BLaER1 (cell line): ENCODE measurements around the gene NSF.
"Not testable (repeated sequence)": the region's sequence is repeated elsewhere in the genome, so short reads cannot be mapped to it uniquely, and the experiment has no call there.

Experiments used
- H3K27ac ChIP-seq: shearing (Covaris generic); formaldehyde crosslinking; 2 replicates; pipeline ENCODE4 v1.8.1; 2022
- H3K27me3 ChIP-seq: shearing (Covaris generic); formaldehyde crosslinking; 2 replicates; pipeline ENCODE4 v1.8.1; 2022
- H3K36me3 ChIP-seq: shearing (Covaris generic); formaldehyde crosslinking; 2 replicates; pipeline ENCODE4 v1.8.1; 2022
- H3K4me1 ChIP-seq: shearing (Covaris generic); formaldehyde crosslinking; 2 replicates; pipeline ENCODE4 v1.8.1; 2022
- H3K4me2 ChIP-seq: shearing (Covaris generic); formaldehyde crosslinking; 2 replicates; pipeline ENCODE4 v1.8.1; 2022
- H3K4me3 ChIP-seq: shearing (Covaris generic); formaldehyde crosslinking; 2 replicates; pipeline ENCODE4 v1.8.1; 2022
- H3K9ac ChIP-seq: shearing (Covaris generic); formaldehyde crosslinking; 2 replicates; pipeline ENCODE4 v1.8.1; 2022
- H3K9me3 ChIP-seq: shearing (Covaris generic); formaldehyde crosslinking; 2 replicates; pipeline ENCODE4 v1.8.1; 2022
- H4K20me1 ChIP-seq: shearing (Covaris generic); formaldehyde crosslinking; 2 replicates; pipeline ENCODE4 v1.8.1; 2022
- Cebpa-rat ChIP-seq: shearing (Covaris generic); IDR thresholded peaks from 2 replicates; pipeline ENCODE4 v1.8.1; 2022

The NSF gene

DNA sequence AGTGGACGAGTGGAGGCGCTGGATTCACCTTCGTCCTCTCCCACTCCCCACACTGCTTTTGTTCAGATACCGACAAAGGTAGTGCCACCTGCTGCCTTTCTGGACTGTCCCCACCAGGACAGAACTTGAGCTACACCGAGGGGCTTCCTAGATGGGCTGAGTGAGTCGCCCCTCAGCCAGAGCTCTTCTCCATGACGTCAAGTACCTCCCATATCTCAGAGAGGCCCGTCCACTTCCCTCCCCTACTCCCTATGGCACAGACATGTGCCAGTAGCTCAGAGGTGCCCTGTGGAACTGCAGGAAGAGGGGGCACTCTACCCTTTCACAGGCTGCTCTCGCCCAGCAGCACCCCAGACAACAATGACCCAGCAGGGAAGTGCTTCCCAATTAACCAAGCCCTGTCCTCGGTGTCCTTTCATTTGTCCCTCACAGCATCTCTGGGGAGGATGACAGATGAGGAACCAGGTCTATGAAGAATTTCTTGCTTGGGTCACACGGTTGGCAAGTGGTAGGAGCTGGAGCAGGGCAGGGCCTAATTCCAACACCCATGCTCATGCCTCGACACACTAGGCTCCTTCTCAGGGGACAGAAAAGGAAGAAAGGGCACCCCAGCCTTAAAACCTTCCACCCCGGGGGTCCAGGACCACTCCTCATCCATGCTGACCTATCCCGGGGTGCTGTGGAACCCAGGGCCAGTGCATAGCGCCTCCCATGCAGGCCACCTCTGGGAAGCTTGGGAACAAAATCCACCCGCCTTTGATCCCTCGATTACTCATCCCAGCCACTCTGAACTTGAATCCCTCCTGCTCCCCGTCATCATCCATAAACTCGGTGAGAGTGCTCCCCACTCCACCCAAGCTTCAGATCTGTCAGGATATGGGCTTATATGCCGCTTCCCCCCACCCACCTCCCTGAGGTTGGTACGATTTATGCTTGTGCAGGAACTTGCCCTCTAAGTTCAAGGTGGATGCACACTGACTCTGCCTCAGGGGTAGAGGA is 176.3 kb downstream of the NSF start:
- no peak overlapping the region for H3K27ac ChIP-seq
- no peak overlapping the region for H3K4me3 ChIP-seq
- H4K20me1 ChIP-seq = no peaks in the 10 kb centered on the region
- peaks cover 12% of the 10 kb centered on the region for H3K4me1 ChIP-seq
- H3K9ac ChIP-seq = no peak overlapping the region
- no peaks in the 10 kb centered on the region for H3K9me3 ChIP-seq
- peaks cover 20% of the 10 kb centered on the region for H3K27me3 ChIP-seq
- no peak for TF ChIP-seq Cebpa-rat
- H3K36me3 ChIP-seq = peaks cover 7% of the 10 kb centered on the region; the same call in 1 of the 2 replicates
- no peak overlapping the region for H3K4me2 ChIP-seq

DNA sequence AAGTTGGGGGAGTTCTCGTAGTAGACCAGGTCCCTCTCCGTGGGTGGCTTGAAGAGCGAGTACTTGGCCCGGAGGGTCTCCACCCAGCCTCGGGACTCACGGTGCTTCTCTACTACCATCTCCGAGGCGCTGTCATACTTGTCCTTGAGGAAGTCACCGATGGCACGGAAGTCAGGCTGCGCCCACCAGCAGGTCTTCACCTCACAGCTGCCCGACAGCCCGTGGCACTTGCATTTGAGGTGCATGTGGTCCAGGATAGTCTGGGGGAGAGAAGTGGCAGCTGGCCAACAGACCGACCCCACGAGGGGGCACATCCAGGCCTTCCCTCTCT is 178.0 kb downstream of the NSF start:
- no peak for TF ChIP-seq Cebpa-rat

DNA sequence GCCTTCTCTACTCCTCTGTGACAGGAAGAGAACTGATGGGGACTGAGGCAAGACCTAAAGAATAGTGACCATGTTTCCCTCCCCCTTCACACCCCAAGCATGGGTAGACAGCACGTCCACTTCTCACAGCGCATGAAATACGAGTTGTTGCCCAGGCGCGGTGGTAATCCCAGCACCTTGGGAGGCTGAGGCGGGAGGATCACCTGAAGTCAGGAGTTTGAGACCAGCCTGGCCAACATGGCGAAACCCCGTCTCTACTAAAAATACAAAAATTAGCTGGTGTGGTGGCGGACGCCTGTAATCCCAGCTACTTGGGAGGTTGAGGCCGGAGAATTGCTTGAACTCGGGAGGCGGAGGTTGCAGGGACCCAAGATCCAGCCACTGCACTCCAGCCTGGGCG is 178.4 kb downstream of the NSF start:
- Histone ChIP-seq H3K27me3 (peaks cover 29% of the 10 kb centered on the region), H3K4me1 (peaks cover 30% of the 10 kb centered on the region)
- not testable (repeated sequence) for H3K9ac ChIP-seq, H3K4me3 ChIP-seq, H3K27ac ChIP-seq, H3K36me3 ChIP-seq, H4K20me1 ChIP-seq, H3K4me2 ChIP-seq, H3K9me3 ChIP-seq

More for the DNA sequence above, 178.0 kb downstream of the NSF start:
- no peaks in the 10 kb centered on the region for H3K36me3 ChIP-seq
- no peak overlapping the region for H3K27ac ChIP-seq
- H3K9ac ChIP-seq = no peak overlapping the region
- peaks cover 29% of the 10 kb centered on the region for H3K27me3 ChIP-seq
- H4K20me1 ChIP-seq = no peaks in the 10 kb centered on the region
- H3K4me1 ChIP-seq = peaks cover 27% of the 10 kb centered on the region
- no peaks in the 10 kb centered on the region for H3K9me3 ChIP-seq
- H3K4me3 ChIP-seq = no peak overlapping the region
- H3K4me2 ChIP-seq = no peak overlapping the region

DNA sequence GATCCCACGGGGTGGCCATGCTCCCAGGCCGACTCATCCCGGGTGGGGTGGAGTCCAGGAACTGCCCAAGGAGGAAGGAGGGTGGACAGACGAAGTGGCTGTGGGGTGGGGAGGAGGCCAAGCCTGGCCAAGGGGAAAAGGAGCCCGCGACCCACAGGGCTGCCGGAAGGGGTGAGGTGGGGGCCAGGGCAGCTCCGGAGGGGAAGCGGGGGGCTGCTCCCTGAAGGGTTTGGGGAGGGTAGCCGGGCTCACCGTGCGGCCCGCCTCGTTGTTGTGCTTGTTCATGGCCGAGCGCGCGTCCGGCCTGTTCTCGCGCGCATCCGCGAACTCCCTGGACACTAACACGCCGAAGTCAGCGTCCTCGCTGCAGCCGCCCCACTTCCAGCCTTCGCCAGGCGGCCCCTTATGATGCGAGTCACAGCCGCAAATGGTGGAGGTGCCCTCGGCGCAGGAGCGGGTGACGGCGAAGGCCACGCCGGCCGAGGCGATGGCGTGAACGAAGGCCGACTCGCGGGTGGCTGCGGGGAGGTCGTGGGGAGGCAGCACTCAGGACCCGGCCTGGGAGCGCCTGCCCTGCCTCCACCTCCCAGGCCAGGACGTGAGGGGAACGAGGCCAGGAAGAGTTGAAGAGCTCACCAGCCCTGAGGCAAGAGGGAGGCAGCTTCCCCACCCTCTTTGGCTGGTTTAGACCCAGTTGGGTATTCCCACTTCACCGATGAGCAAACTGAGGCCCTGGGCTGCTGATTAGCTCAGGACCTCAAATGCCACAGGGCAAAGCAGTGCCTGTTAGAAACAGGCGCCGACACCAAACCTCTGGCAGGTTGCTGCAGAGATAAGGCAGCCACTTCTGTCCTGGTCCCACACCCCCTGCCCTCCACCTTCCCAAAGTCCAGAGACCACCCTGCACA is 179.3 kb downstream of the NSF start:
- Histone ChIP-seq H3K27ac (no peak overlapping the region), H3K4me2 (peak overlapping the region; percentile 96), H3K36me3 (no peaks in the 10 kb centered on the region), H3K9me3 (no peaks in the 10 kb centered on the region), H3K27me3 (peaks cover 29% of the 10 kb centered on the region), H3K4me3 (no peak overlapping the region), H4K20me1 (no peaks in the 10 kb centered on the region), H3K4me1 (peaks cover 37% of the 10 kb centered on the region), H3K9ac (no peak overlapping the region)
- TF ChIP-seq Cebpa-rat = no peak

DNA sequence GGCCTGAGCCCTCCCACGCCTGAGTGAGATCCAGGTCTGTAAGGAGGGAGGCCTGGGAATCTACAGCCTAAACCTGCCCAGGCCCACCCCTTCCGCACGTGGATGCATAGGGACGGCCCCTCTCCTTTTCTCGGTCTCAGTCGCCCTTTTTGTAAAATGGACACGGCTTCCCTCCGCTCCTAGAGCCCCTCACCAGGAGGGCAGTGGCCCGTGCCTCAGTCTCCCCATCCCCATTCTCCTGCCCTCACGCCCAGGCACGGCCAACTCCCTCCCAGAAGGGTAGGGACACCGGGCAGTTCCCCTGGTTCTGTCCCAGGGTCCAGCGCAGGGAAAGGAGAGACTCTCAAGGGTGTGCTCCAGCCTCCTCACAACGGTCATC is 180.0 kb downstream of the NSF start:
- H3K4me2 ChIP-seq = peak overlapping the region; percentile 96
- peaks cover 37% of the 10 kb centered on the region for H3K4me1 ChIP-seq
- H3K9ac ChIP-seq = peak overlapping the region; percentile 81; the same call in 1 of the 2 replicates
- H3K27ac ChIP-seq = no peak overlapping the region
- no peaks in the 10 kb centered on the region for H3K9me3 ChIP-seq
- peak overlapping the region; percentile 74 for H3K4me3 ChIP-seq
- H4K20me1 ChIP-seq = no peaks in the 10 kb centered on the region
- TF ChIP-seq Cebpa-rat = no peak
- no peaks in the 10 kb centered on the region for H3K36me3 ChIP-seq
- H3K27me3 ChIP-seq = peaks cover 29% of the 10 kb centered on the region

DNA sequence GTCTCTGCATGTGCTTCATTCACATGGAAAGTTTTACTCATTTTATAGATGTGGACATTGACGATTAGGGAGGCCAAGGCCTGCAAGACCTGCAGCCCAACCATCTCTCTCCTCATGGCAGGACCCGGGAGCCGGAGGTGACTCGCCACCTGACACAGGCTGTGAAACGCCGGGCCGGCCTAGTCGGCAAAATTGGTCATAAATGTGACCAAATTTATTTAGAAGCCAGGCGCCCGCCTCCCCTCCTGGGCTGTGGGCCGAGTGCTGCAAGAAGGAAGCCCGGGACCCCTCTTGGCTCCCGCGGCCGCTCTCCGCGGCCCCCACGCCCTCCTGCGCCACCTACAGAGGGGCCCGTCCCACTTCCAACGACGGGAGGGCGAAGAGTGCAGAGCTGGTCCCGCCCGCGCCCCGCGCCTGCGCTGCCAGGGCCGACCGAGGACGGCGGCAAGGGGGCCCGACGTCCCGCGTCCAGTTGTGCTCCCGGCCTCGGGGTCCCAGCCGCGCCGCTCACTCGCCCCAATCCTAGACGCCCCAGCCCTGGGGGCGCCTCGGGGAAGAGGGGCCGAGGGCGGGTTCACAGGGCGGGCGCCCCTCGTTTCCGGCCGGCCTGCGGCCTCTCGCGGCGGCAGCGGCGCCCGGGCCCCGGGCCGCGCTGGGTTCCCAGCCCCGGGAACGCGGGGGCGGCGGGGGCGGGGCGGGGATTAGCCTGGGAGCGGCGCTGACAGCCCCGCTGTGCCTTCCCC is 180.5 kb downstream of the NSF start:
- peak overlapping the region; percentile 74 for H3K4me3 ChIP-seq
- peak overlapping the region; percentile 96 for H3K4me2 ChIP-seq
- peaks cover 38% of the 10 kb centered on the region for H3K4me1 ChIP-seq
- H3K36me3 ChIP-seq = no peaks in the 10 kb centered on the region
- H3K9ac ChIP-seq = peak overlapping the region; percentile 81
- no peaks in the 10 kb centered on the region for H3K9me3 ChIP-seq
- TF ChIP-seq Cebpa-rat = no peak
- peaks cover 29% of the 10 kb centered on the region for H3K27me3 ChIP-seq
- H3K27ac ChIP-seq = peak overlapping the region; percentile 80
- H4K20me1 ChIP-seq = no peaks in the 10 kb centered on the region

DNA sequence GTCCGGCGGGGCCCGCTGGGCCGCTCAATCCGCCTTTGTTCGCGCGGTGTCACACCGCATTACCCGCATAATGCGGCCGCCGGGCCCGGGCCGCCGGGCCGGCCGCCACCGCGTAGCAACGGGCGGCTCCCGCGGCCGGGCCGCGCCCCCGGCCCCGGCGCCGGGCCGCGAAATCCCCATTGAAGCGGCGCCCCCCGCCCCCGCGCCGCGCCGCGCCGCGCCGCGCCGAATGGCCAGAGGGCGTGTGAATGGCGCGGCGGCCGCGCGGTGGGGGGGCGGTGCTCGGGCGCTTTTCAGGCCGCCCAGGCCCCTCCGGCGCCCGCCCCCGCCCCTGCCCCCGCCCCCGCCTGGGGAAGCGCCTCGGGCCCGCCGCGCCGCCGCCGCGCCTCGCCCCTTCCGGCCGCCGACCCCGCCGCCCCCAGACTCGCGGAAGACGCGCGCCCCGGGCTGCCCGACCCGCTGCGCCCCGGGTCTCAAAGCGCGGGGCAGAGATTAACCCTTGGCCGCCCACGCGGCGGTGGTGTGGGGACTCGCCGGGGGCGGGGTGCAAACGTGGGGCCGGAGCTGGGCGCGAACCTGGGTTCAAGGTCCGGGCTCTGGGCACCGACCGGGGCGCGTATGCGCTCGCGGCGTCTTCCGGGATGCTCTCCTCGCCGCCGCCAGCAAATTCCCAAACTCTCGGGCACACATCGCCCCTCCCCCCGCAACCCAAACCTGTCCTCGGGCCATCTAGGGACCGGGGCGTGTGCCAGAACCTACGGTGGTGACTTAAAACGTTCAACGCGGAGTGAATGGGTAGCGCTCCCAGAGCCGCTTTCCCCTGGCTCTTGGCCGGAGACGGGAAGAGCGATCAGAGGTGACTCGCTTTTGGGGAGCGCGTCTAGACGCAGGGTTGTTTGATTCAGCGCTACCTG is 181.3 kb downstream of the NSF start:
- peak overlapping the region; percentile 96 for H3K4me2 ChIP-seq
- H3K27ac ChIP-seq = peak overlapping the region; percentile 80
- H3K27me3 ChIP-seq = peaks cover 29% of the 10 kb centered on the region
- peak overlapping the region; percentile 74 for H3K4me3 ChIP-seq
- peak overlapping the region; percentile 81 for H3K9ac ChIP-seq
- H3K9me3 ChIP-seq = no peaks in the 10 kb centered on the region
- H4K20me1 ChIP-seq = no peaks in the 10 kb centered on the region
- H3K4me1 ChIP-seq = peaks cover 46% of the 10 kb centered on the region
- no peaks in the 10 kb centered on the region for H3K36me3 ChIP-seq
- TF ChIP-seq Cebpa-rat = no peak

DNA sequence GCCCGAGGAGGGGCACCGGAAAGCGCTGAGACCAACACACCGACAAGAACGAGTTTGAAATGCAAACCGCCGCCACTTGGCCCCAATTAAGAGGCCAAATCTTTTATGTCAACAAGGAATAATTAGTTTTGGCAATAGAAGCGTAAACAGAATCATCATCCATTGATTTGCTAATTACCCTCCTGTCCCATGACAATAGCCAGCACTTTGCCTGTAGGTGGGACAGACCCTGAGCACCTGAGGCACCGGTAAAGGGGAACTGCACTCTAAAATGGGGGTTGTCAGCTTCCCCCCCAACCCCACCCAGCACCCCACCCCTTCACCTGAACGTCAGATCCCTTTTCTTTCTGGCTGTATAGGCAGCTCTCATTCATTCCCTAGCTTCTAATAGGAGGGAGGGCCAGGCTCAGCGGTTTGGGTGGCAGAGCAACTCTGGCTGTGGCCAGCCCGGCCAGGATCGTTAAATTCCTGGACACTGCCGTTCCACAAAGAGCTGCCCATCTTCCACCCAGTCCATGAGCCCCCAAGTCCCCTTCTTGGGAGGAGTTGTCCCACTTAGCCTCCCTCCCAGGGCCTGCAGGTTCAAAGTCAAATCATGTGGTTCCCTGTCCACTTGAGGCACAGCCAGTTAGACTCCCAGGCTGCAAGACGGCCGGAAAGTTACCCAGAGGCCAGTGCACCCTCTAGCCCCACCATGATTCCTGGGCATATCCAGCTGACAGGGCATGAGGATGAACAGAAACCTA is 182.2 kb downstream of the NSF start:
- Histone ChIP-seq H3K9ac (0 out of 2 replicates have a peak overlapping the region, but pooled peaks have one; percentile 81), H3K36me3 (no peaks in the 10 kb centered on the region), H3K4me3 (peak overlapping the region; percentile 74), H3K4me2 (peak overlapping the region; percentile 96), H4K20me1 (no peaks in the 10 kb centered on the region), H3K9me3 (no peaks in the 10 kb centered on the region), H3K27ac (no peak overlapping the region), H3K27me3 (peaks cover 29% of the 10 kb centered on the region), H3K4me1 (peaks cover 54% of the 10 kb centered on the region)
- TF ChIP-seq Cebpa-rat = no peak
